GM12872 (cell line): Measurements from ENCODE around the gene PCP4L1.

ENCODE experiments used
- CTCF ChIP-seq: IDR thresholded peaks from 3 replicates; pipeline ENCODE4 v1.5.1; 2011; ENCODE audit warnings: low read depth, mild to moderate bottlenecking, low read length, moderate library complexity; ENCODE audit not compliant: insufficient read depth

Gene PCP4L1

GRCh38 chr1:161324020-161324419, 65.5 kb downstream of the PCP4L1 start:
- no peak for TF ChIP-seq CTCF

GRCh38 chr1:161330346-161330745, 71.8 kb downstream of the PCP4L1 start:
- TF ChIP-seq CTCF: no peak

GRCh38 chr1:161333166-161333565, 74.6 kb downstream of the PCP4L1 start:
- TF ChIP-seq CTCF: no peak
